OCI-LY3 (cell line): ENCODE measurements around the gene SLC39A13.

ENCODE experiments used
- H2AFZ ChIP-seq: fragments of 200-600, 300-600 bp; shearing (Covaris generic); 2 replicates; pipeline ENCODE4 v1.6.0; 2014; ENCODE audit warnings: antibody characterized with exemption, low read depth, low read length
- H3K27ac ChIP-seq: fragments of 200-600, 300-600 bp; sonication (generic); 2 replicates; pipeline ENCODE4 v1.5.1; 2014; ENCODE audit warnings: mild to moderate bottlenecking, low read length, moderate library complexity, mixed read lengths
- H3K27me3 ChIP-seq: fragments of 200-600, 300-600 bp; sonication (generic); 2 replicates; pipeline ENCODE4 v1.6.1; 2014; ENCODE audit warnings: low read depth, low read length, mixed read lengths
- H3K36me3 ChIP-seq: fragments of 200-600, 300-600 bp; sonication (generic); replicated peaks from 2 replicates; pipeline ENCODE3; 2014; ENCODE audit warnings: low read depth, low read length, mixed read lengths
- H3K4me1 ChIP-seq: fragments of 300-600, 200-600 bp; sonication (generic); 2 replicates; pipeline ENCODE4 v1.6.1; 2014; ENCODE audit warnings: low read length, mixed read lengths
- H3K4me2 ChIP-seq: fragments of 200-600, 300-600 bp; sonication (generic); 2 replicates; pipeline ENCODE4 v1.6.1; 2014; ENCODE audit warnings: low read length, mixed read lengths
- H3K4me3 ChIP-seq: fragments of 300-600, 200-600 bp; sonication (generic); 2 replicates; pipeline ENCODE4 v1.5.1; 2014; ENCODE audit warnings: antibody characterized with exemption, mild to moderate bottlenecking, low read length, moderate library complexity
- H3K79me2 ChIP-seq: fragments of 300-600, 200-600 bp; shearing (Covaris generic); 2 replicates; pipeline ENCODE4 v1.6.1; 2014; ENCODE audit warnings: mild to moderate bottlenecking, low read length, mixed read lengths
- H3K9ac ChIP-seq: fragments of 300-600, 200-600 bp; shearing (Covaris generic); 2 replicates; pipeline ENCODE4 v1.6.0; 2014; ENCODE audit warnings: mild to moderate bottlenecking, low read length, moderate library complexity
- H3K9me3 ChIP-seq: fragments of 200-600, 300-600 bp; shearing (Covaris generic); 2 replicates; pipeline ENCODE4 v1.6.1; 2014; ENCODE audit warnings: low read length, mixed read lengths; ENCODE audit not compliant: insufficient read depth
- H4K20me1 ChIP-seq: fragments of 200-600, 300-600 bp; sonication (generic); 2 replicates; pipeline ENCODE4 v1.6.1; 2016; ENCODE audit warnings: low read length, mixed read lengths; ENCODE audit not compliant: insufficient read depth
- CTCF ChIP-seq: fragments of 200-600, 300-600 bp; sonication (generic); IDR thresholded peaks from 2 replicates; pipeline ENCODE4 v1.5.1; 2014; ENCODE audit warnings: antibody characterized with exemption, low read length, low read depth
- EZH2phosphoT487 ChIP-seq: fragments of 200-600 bp; shearing (Covaris generic); IDR thresholded peaks from 2 replicates; pipeline ENCODE4 v1.6.1; 2018; ENCODE audit warnings: antibody characterized with exemption, mixed run types, low read depth

SLC39A13 gene

GRCh38 chr11:47392546-47393162 is 15.7 kb upstream of the SLC39A13 start:
- TF ChIP-seq CTCF (no peak), EZH2phosphoT487 (no peak)

GRCh38 chr11:47393163-47394049 is 15.0 kb upstream of the SLC39A13 start:
- Histone ChIP-seq H3K79me2 (no peaks in the 10 kb centered on the region), H2AFZ (no peak overlapping the region; the same call in 1 of the 2 replicates), H3K4me1 (peaks cover 42% of the 10 kb centered on the region)

More at GRCh38 chr11:47392546-47393162, 15.7 kb upstream of the SLC39A13 start:
- Histone ChIP-seq H3K27me3 (no peaks in the 10 kb centered on the region), H3K4me3 (no peak overlapping the region), H3K9me3 (no peaks in the 10 kb centered on the region), H3K36me3 (no peaks in the 10 kb centered on the region), H3K4me2 (no peak overlapping the region), H4K20me1 (no peaks in the 10 kb centered on the region), H3K4me1 (peaks cover 42% of the 10 kb centered on the region), H3K79me2 (no peaks in the 10 kb centered on the region), H3K27ac (no peak overlapping the region), H2AFZ (no peak overlapping the region; the same call in 1 of the 2 replicates), H3K9ac (no peak overlapping the region)

GRCh38 chr11:47394050-47394321 is 14.4 kb upstream of the SLC39A13 start:
- Histone ChIP-seq H3K4me2 (peak overlapping the region; percentile 69; the same call in 1 of the 2 replicates), H3K9ac (peak overlapping the region; percentile 66; the same call in 1 of the 2 replicates), H3K27me3 (no peaks in the 10 kb centered on the region)

More at GRCh38 chr11:47393163-47394049, 15.0 kb upstream of the SLC39A13 start:
- Histone ChIP-seq H3K27ac (no peak overlapping the region), H3K27me3 (no peaks in the 10 kb centered on the region), H3K4me3 (no peak overlapping the region), H3K4me2 (no peak overlapping the region), H4K20me1 (no peaks in the 10 kb centered on the region), H3K9me3 (no peaks in the 10 kb centered on the region), H3K9ac (no peak overlapping the region), H3K36me3 (no peaks in the 10 kb centered on the region)
- TF ChIP-seq CTCF (no peak), EZH2phosphoT487 (no peak)

More at GRCh38 chr11:47394050-47394321, 14.4 kb upstream of the SLC39A13 start:
- Histone ChIP-seq H3K27ac (no peak overlapping the region), H2AFZ (peak overlapping the region; percentile 97; the same call in 1 of the 2 replicates), H3K36me3 (no peaks in the 10 kb centered on the region), H3K79me2 (no peaks in the 10 kb centered on the region), H3K9me3 (no peaks in the 10 kb centered on the region), H3K4me1 (peaks cover 42% of the 10 kb centered on the region), H4K20me1 (no peaks in the 10 kb centered on the region), H3K4me3 (no peak overlapping the region)
- TF ChIP-seq CTCF (no peak), EZH2phosphoT487 (no peak)
